WTC11 (cell line): ENCODE measurements around the gene TCF7L2. TPM values are rescaled to one million over a fixed set of nuclear protein-coding genes. Genes with fewer than 3 reads are reported as not detected.
A peak's percentile ranks its signal among the peaks of the same experiment; 100 is the strongest.

Experiments used
- ATAC-seq: fragments of 200-7000 bp; cut with Tn5 transposase; 2 replicates; pipeline ENCODE4 v1.10.0; 2021; ENCODE audit warnings: mild to moderate bottlenecking, moderate library complexity
- CTCF ChIA-PET: fragments of 300-600 bp; sonication (Branson Sonifier 250); formaldehyde crosslinking; loops from one replicate; lab custom pipeline; 2021; ENCODE audit warnings: antibody characterized with exemption; lab: Charles Lee
- POLR2A ChIA-PET: fragments of 350-600 bp; sonication (Branson Sonifier 250); formaldehyde crosslinking; loops from one replicate; lab custom pipeline; 2021; ENCODE audit warnings: antibody characterized with exemption; lab: Charles Lee
- DNase-seq: peaks from one replicate; pipeline ENCODE4 v3.0.0; 2021; ENCODE audit warnings: low spot score
- H3K27ac Mint-ChIP-seq: 2 replicates; pipeline ENCODE4 v1.8.0; 2021; ENCODE audit warnings: mixed read lengths
- H3K27me3 Mint-ChIP-seq: 2 replicates; pipeline ENCODE4 v1.8.0; 2021; ENCODE audit warnings: low read depth, mild to moderate bottlenecking, moderate library complexity, mixed read lengths
- H3K36me3 Mint-ChIP-seq: 2 replicates; pipeline ENCODE4 v1.8.0; 2021; ENCODE audit warnings: mixed read lengths
- H3K4me1 Mint-ChIP-seq: 2 replicates; pipeline ENCODE4 v1.8.0; 2022; ENCODE audit warnings: mixed read lengths
- H3K4me3 Mint-ChIP-seq: 2 replicates; pipeline ENCODE4 v1.8.0; 2021; ENCODE audit warnings: mild to moderate bottlenecking, moderate library complexity, mixed read lengths
- H3K9me3 Mint-ChIP-seq: 2 replicates; pipeline ENCODE4 v1.8.0; 2021; ENCODE audit warnings: mixed read lengths
- ARID4B ChIP-seq: sonication (generic); formaldehyde crosslinking; IDR thresholded peaks from 2 replicates; pipeline ENCODE4 v1.8.0; 2023; ENCODE audit warnings: missing genetic modification reagents, mild to moderate bottlenecking, borderline replicate concordance
- ATF3 ChIP-seq: sonication (generic); formaldehyde crosslinking; conservative IDR thresholded peaks from 2 replicates; pipeline ENCODE4 v1.8.1; 2022; ENCODE audit warnings: mild to moderate bottlenecking, missing genetic modification reagents
- E2F1 ChIP-seq: sonication (generic); formaldehyde crosslinking; IDR thresholded peaks from 2 replicates; pipeline ENCODE4 v1.8.0; 2022; ENCODE audit warnings: mild to moderate bottlenecking, missing genetic modification reagents
- ESRRA ChIP-seq: sonication (generic); formaldehyde crosslinking; IDR thresholded peaks from 2 replicates; pipeline ENCODE4 v1.8.1; 2022; ENCODE audit warnings: mild to moderate bottlenecking, missing genetic modification reagents, borderline replicate concordance
- FOXJ3 ChIP-seq: sonication (generic); formaldehyde crosslinking; IDR thresholded peaks from 2 replicates; pipeline ENCODE4 v1.9.0; 2021; ENCODE audit warnings: missing genetic modification reagents, mild to moderate bottlenecking, borderline replicate concordance
- MAX ChIP-seq: sonication (generic); formaldehyde crosslinking; IDR thresholded peaks from 2 replicates; pipeline ENCODE4 v1.8.0; 2022; ENCODE audit warnings: mild to moderate bottlenecking, missing genetic modification reagents
- NFE2L1 ChIP-seq: sonication (generic); formaldehyde crosslinking; IDR thresholded peaks from 2 replicates; pipeline ENCODE4 v1.8.1; 2023; ENCODE audit warnings: missing genetic modification reagents
- NFYB ChIP-seq: sonication (generic); formaldehyde crosslinking; conservative IDR thresholded peaks from 2 replicates; pipeline ENCODE4 v1.8.0; 2022; ENCODE audit warnings: low read depth, missing genetic modification reagents
- NR1H2 ChIP-seq: sonication (generic); formaldehyde crosslinking; IDR thresholded peaks from 2 replicates; pipeline ENCODE4 v1.9.0; 2021; ENCODE audit warnings: mild to moderate bottlenecking, moderate library complexity, missing genetic modification reagents
- NR3C1 ChIP-seq: sonication (generic); formaldehyde crosslinking; conservative IDR thresholded peaks from 2 replicates; pipeline ENCODE4 v1.8.1; 2023; ENCODE audit warnings: low read depth, mild to moderate bottlenecking, missing genetic modification reagents
- OVOL2 ChIP-seq: fragments of 250-450 bp; sonication (Bioruptor Pico); IDR thresholded peaks from 2 replicates; pipeline ENCODE4 v1.9.0; 2021; ENCODE audit warnings: mild to moderate bottlenecking, borderline replicate concordance
- SOX15 ChIP-seq: fragments of 250-450 bp; sonication (Bioruptor Pico); IDR thresholded peaks from 2 replicates; pipeline ENCODE4 v1.9.0; 2021; ENCODE audit warnings: mild to moderate bottlenecking
- SP1 ChIP-seq: sonication (generic); formaldehyde crosslinking; conservative IDR thresholded peaks from 2 replicates; pipeline ENCODE4 v1.8.1; 2022; ENCODE audit warnings: missing genetic modification reagents
- STAT6 ChIP-seq: sonication (generic); formaldehyde crosslinking; conservative IDR thresholded peaks from 2 replicates; pipeline ENCODE4 v1.8.1; 2023; ENCODE audit warnings: mild to moderate bottlenecking, low read depth, missing genetic modification reagents, moderate library complexity
- ZBTB21 ChIP-seq: sonication (generic); formaldehyde crosslinking; IDR thresholded peaks from 2 replicates; pipeline ENCODE4 v1.8.1; 2023; ENCODE audit warnings: mild to moderate bottlenecking, missing genetic modification reagents, borderline replicate concordance
- ZNF138 ChIP-seq: sonication (generic); formaldehyde crosslinking; conservative IDR thresholded peaks from 2 replicates; pipeline ENCODE4 v1.8.1; 2022; ENCODE audit warnings: mild to moderate bottlenecking, moderate library complexity, missing genetic modification reagents
- ZNF317 ChIP-seq: sonication (generic); formaldehyde crosslinking; IDR thresholded peaks from 2 replicates; pipeline ENCODE4 v1.8.1; 2023; ENCODE audit warnings: low read depth, mild to moderate bottlenecking, moderate library complexity, missing genetic modification reagents, borderline replicate concordance
- ZNF416 ChIP-seq: fragments of 250-450 bp; sonication (Bioruptor Pico); IDR thresholded peaks from 2 replicates; pipeline ENCODE4 v1.9.0; 2021; ENCODE audit warnings: mild to moderate bottlenecking, inconsistent platforms
- ZNF671 ChIP-seq: fragments of 250-450 bp; sonication (Bioruptor Pico); IDR thresholded peaks from 2 replicates; pipeline ENCODE4 v1.8.0; 2021; ENCODE audit warnings: mild to moderate bottlenecking
- ZSCAN18 ChIP-seq: fragments of 250-450 bp; sonication (Bioruptor Pico); IDR thresholded peaks from 2 replicates; pipeline ENCODE4 v2.1.2; 2022; ENCODE audit warnings: mild to moderate bottlenecking, moderate library complexity
- total RNA-seq: library from RNA; stranded (reverse); gene quantifications from 3 replicates; pipeline ENCODE4 v1.2.3, GENCODE V29; 2021

Gene TCF7L2
- total RNA-seq, 1 experiment from 2014 or later, result 44.5 TPM

- no peak for DNase-seq
- no peak for TF ChIP-seq ESRRA (CRISPR knock-in tag)
- no peak for TF ChIP-seq NR3C1 (CRISPR knock-in tag)
- TF ChIP-seq MAX, result no peak
- TF ChIP-seq ZNF138, result no peak
- TF ChIP-seq STAT6 (CRISPR knock-in tag), result no peak
- no peak for TF ChIP-seq ATF3
- no peak for TF ChIP-seq OVOL2 (CRISPR knock-in tag)
- TF ChIP-seq SP1 (CRISPR knock-in tag), result no peak
- no peak for TF ChIP-seq NFYB
- no peak for TF ChIP-seq ZNF671 (CRISPR knock-in tag)
- no peak for TF ChIP-seq SOX15 (CRISPR knock-in tag)
- no peak for TF ChIP-seq NFE2L1 (CRISPR knock-in tag)
- TF ChIP-seq, all 79 proteins: peak for 0
- H3K9me3 Mint-ChIP-seq, result peaks cover 3% of the 10 kb centered on the region
- peaks cover 66% of the 10 kb centered on the region for H3K36me3 Mint-ChIP-seq
- no peak for ATAC-seq
- H3K4me1 Mint-ChIP-seq, result peaks cover 45% of the 10 kb centered on the region
- POLR2A ChIA-PET, result interaction anchor here (0.7 kb wide), 1 partner anchor 154 kb away, joined by 5 read pairs; no protein-coding TSS in a partner anchor
- CTCF ChIA-PET, result no interaction called here
- H3K4me3 Mint-ChIP-seq, result no peak overlapping the region
- H3K27ac Mint-ChIP-seq, result no peak overlapping the region
- H3K27me3 Mint-ChIP-seq, result no peaks in the 10 kb centered on the region
Observed at GRCh38 chr10:112967200-112967599, 17.2 kb downstream of the TCF7L2 start.

GRCh38 chr10:112969131-112969530 lies 19.1 kb downstream of the TCF7L2 start:
- Mint-ChIP-seq H3K4me3 (no peak overlapping the region), H3K27ac (peak overlapping the region; percentile 16), H3K27me3 (no peaks in the 10 kb centered on the region), H3K9me3 (peaks cover 3% of the 10 kb centered on the region), H3K36me3 (peaks cover 78% of the 10 kb centered on the region), H3K4me1 (peaks cover 36% of the 10 kb centered on the region)
- no peak for TF ChIP-seq NR1H2
- TF ChIP-seq SP1 (CRISPR knock-in tag), result no peak
- no peak for TF ChIP-seq ARID4B (CRISPR knock-in tag)
- TF ChIP-seq ZNF317 (CRISPR knock-in tag), result no peak
- TF ChIP-seq ZNF416 (CRISPR knock-in tag), result no peak
- no peak for TF ChIP-seq SOX15 (CRISPR knock-in tag)
- ChIA-PET CTCF (no interaction called here), POLR2A (no interaction called here)
- ATAC-seq (no peak), DNase-seq (no peak)

GRCh38 chr10:112969542-112969941 lies 19.5 kb downstream of the TCF7L2 start:
- H3K4me3 Mint-ChIP-seq, result no peak overlapping the region

More at GRCh38 chr10:112969542-112969941, 19.5 kb downstream of the TCF7L2 start:
- POLR2A ChIA-PET, result no interaction called here
- TF ChIP-seq E2F1 (no peak), OVOL2 (CRISPR knock-in tag) (no peak), ZBTB21 (CRISPR knock-in tag) (no peak), SP1 (CRISPR knock-in tag) (no peak), FOXJ3 (CRISPR knock-in tag) (no peak), ZSCAN18 (CRISPR knock-in tag) (no peak)
- Mint-ChIP-seq H3K36me3 (peaks cover 74% of the 10 kb centered on the region), H3K4me1 (peaks cover 32% of the 10 kb centered on the region), H3K27ac (peak overlapping the region; percentile 16), H3K9me3 (peaks cover 3% of the 10 kb centered on the region), H3K27me3 (no peaks in the 10 kb centered on the region)
- CTCF ChIA-PET, result no interaction called here
- DNase-seq (no peak), ATAC-seq (peak; percentile 48)
